Measurements from ENCODE around the gene IQSEC2. TPM values are rescaled to one million over a fixed set of nuclear protein-coding genes. Genes with fewer than 3 reads are reported as not detected.

IQSEC2 gene
- total and polyA plus RNA-seq, 2 donors, result 2.3 to 10.2 TPM

- H3K4me1 ChIP-seq (ENCODE audit: control insufficient read depth in 2 of 2, insufficient read depth in 2 of 2, low read length in 2 of 2), result no peaks in the 10 kb centered on the region
- no peak for DNase-seq (ENCODE audit: low read depth in 6 of 9, low spot score in 9 of 9)
- 93% methylated on average over 4 of the region's 4 CpGs for WGBS
Measured at GRCh38 chrX:53308836-53309235, 27.5 kb upstream of the IQSEC2 start.

GRCh38 chrX:53305996-53306937 is 24.9 kb upstream of the IQSEC2 start:
- WGBS, result 88% methylated on average over 9 of the region's 9 CpGs
- no peak overlapping the region for H3K4me3 ChIP-seq (ENCODE audit: low read length in 2 of 2)
- DNase-seq (ENCODE audit: low read depth in 6 of 9, low spot score in 9 of 9), result no peak
- H3K36me3 ChIP-seq (ENCODE audit: control insufficient read depth in 2 of 2, insufficient read depth in 2 of 2, low read length in 1 of 2), result no peaks in the 10 kb centered on the region
- H3K4me1 ChIP-seq (ENCODE audit: control insufficient read depth in 2 of 2, insufficient read depth in 2 of 2, low read length in 2 of 2), result no peaks in the 10 kb centered on the region
- H3K9me3 ChIP-seq (ENCODE audit: control insufficient read depth in 2 of 2, insufficient read depth in 1 of 2, low read length in 1 of 2), result no peaks in the 10 kb centered on the region
- H3K27me3 ChIP-seq (ENCODE audit: control insufficient read depth in 2 of 2, insufficient read depth in 1 of 2, low read length in 1 of 2), result peaks cover 0 to 2% of the 10 kb centered on the region in 2 donors
- no peak overlapping the region for H3K27ac ChIP-seq (ENCODE audit: low read depth in 1 of 2, low read length in 1 of 2)

More at GRCh38 chrX:53308836-53309235, 27.5 kb upstream of the IQSEC2 start:
- no peaks in the 10 kb centered on the region for H3K9me3 ChIP-seq (ENCODE audit: control insufficient read depth in 2 of 2, insufficient read depth in 1 of 2, low read length in 1 of 2)
- no peaks in the 10 kb centered on the region for H3K36me3 ChIP-seq (ENCODE audit: control insufficient read depth in 2 of 2, insufficient read depth in 2 of 2, low read length in 1 of 2)
- peaks cover 0 to 2% of the 10 kb centered on the region in 2 donors for H3K27me3 ChIP-seq (ENCODE audit: control insufficient read depth in 2 of 2, insufficient read depth in 1 of 2, low read length in 1 of 2)
- H3K27ac ChIP-seq (ENCODE audit: low read depth in 1 of 2, low read length in 1 of 2), result no peak overlapping the region
- no peak overlapping the region for H3K4me3 ChIP-seq (ENCODE audit: low read length in 2 of 2)

GRCh38 chrX:53305219-53305995 is 24.0 kb upstream of the IQSEC2 start:
- Histone ChIP-seq H3K4me3 (ENCODE audit: low read length in 2 of 2) (no peak overlapping the region), H3K27me3 (ENCODE audit: control insufficient read depth in 2 of 2, insufficient read depth in 1 of 2, low read length in 1 of 2) (peaks cover 0 to 2% of the 10 kb centered on the region in 2 donors), H3K27ac (ENCODE audit: low read depth in 1 of 2, low read length in 1 of 2) (no peak overlapping the region), H3K4me1 (ENCODE audit: control insufficient read depth in 2 of 2, insufficient read depth in 2 of 2, low read length in 2 of 2) (no peaks in the 10 kb centered on the region), H3K36me3 (ENCODE audit: control insufficient read depth in 2 of 2, insufficient read depth in 2 of 2, low read length in 1 of 2) (no peaks in the 10 kb centered on the region), H3K9me3 (ENCODE audit: control insufficient read depth in 2 of 2, insufficient read depth in 1 of 2, low read length in 1 of 2) (no peaks in the 10 kb centered on the region)
- no peak for DNase-seq (ENCODE audit: low read depth in 6 of 9, low spot score in 9 of 9)
- 90% methylated on average over 8 of the region's 8 CpGs for whole genome bisulfite sequencing

- no peak overlapping the region for H3K4me3 ChIP-seq (ENCODE audit: low read length in 2 of 2)
- H3K36me3 ChIP-seq (ENCODE audit: control insufficient read depth in 2 of 2, insufficient read depth in 2 of 2, low read length in 1 of 2), result no peaks in the 10 kb centered on the region
- no peak overlapping the region for H3K27ac ChIP-seq (ENCODE audit: low read depth in 1 of 2, low read length in 1 of 2)
- no peaks in the 10 kb centered on the region for H3K4me1 ChIP-seq (ENCODE audit: control insufficient read depth in 2 of 2, insufficient read depth in 2 of 2, low read length in 2 of 2)
- WGBS, result 98% methylated on average over 5 of the region's 5 CpGs
- no peaks in the 10 kb centered on the region for H3K9me3 ChIP-seq (ENCODE audit: control insufficient read depth in 2 of 2, insufficient read depth in 1 of 2, low read length in 1 of 2)
- no peak for DNase-seq (ENCODE audit: low read depth in 6 of 9, low spot score in 9 of 9)
- no peaks in the 10 kb centered on the region for H3K27me3 ChIP-seq (ENCODE audit: control insufficient read depth in 2 of 2, insufficient read depth in 1 of 2, low read length in 1 of 2)
Measured at GRCh38 chrX:53303195-53303594, 21.8 kb upstream of the IQSEC2 start.

DNA sequence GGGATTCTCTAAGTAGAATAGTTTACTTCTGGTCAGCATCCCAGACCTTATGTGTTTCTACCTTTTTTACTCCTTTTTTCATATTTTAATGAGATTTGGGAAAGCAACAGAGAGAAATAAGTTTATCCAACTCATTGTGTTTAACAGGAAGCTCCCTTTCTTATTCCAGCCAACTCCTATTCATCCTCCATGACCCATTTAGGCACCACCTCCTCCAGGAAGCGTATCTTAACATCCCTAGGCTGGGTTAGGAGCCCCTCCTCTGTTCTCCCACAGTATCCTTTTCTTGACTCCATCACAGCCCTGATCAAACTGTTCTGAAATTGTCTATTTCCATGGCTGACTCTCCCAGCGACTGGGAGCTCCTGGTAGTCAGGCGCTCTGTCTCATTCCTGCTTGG is 18.8 kb upstream of the IQSEC2 start:
- H3K27me3 ChIP-seq (ENCODE audit: control insufficient read depth in 2 of 2, insufficient read depth in 1 of 2, low read length in 1 of 2), result no peaks in the 10 kb centered on the region
- WGBS, result 98% methylated on average over 3 of the region's 3 CpGs
- H3K36me3 ChIP-seq (ENCODE audit: control insufficient read depth in 2 of 2, insufficient read depth in 2 of 2, low read length in 1 of 2), result no peaks in the 10 kb centered on the region
- no peaks in the 10 kb centered on the region for H3K9me3 ChIP-seq (ENCODE audit: control insufficient read depth in 2 of 2, insufficient read depth in 1 of 2, low read length in 1 of 2)
- H3K4me3 ChIP-seq (ENCODE audit: low read length in 2 of 2), result no peak overlapping the region
- H3K4me1 ChIP-seq (ENCODE audit: control insufficient read depth in 2 of 2, insufficient read depth in 2 of 2, low read length in 2 of 2), result no peaks in the 10 kb centered on the region
- no peak overlapping the region for H3K27ac ChIP-seq (ENCODE audit: low read depth in 1 of 2, low read length in 1 of 2)
- no peak for DNase-seq (ENCODE audit: low read depth in 6 of 9, low spot score in 9 of 9)

DNA sequence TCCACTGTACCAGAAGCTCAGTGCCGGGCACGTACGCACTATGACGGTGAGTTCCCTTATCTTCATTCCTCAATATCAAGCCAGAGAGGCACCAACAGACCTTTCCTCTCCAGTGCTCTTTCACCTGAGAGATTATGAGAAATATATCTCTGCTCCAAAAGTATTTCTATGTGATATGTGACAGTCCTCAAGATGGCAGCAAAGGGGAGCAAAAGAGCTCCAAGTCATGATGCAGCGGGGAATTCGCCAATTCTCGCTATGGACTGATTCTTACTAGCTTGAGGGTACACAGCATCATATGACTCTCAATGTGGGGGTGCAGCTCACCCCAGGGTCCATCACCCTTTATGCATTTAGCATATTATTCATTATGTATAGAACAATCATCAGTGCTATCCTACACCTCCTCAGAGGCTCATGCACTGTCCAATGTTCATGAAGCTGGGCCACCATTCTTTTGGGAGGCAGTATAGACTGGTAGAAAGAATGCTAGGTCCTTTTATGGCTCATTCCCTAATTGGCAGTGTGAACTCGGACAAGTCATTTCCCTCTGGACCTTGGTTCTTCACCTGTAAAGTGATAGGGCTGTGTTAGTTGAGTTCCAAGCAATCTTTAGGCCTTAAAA is 12.8 kb upstream of the IQSEC2 start:
- Histone ChIP-seq H3K4me3 (ENCODE audit: low read length in 2 of 2) (no peak overlapping the region), H3K36me3 (ENCODE audit: control insufficient read depth in 2 of 2, insufficient read depth in 2 of 2, low read length in 1 of 2) (no peaks in the 10 kb centered on the region), H3K27ac (ENCODE audit: low read depth in 1 of 2, low read length in 1 of 2) (no peak overlapping the region), H3K9me3 (ENCODE audit: control insufficient read depth in 2 of 2, insufficient read depth in 1 of 2, low read length in 1 of 2) (no peaks in the 10 kb centered on the region), H3K27me3 (ENCODE audit: control insufficient read depth in 2 of 2, insufficient read depth in 1 of 2, low read length in 1 of 2) (no peaks in the 10 kb centered on the region), H3K4me1 (ENCODE audit: control insufficient read depth in 2 of 2, insufficient read depth in 2 of 2, low read length in 2 of 2) (no peaks in the 10 kb centered on the region)
- DNase-seq (ENCODE audit: low read depth in 6 of 9, low spot score in 9 of 9), result no peak
- WGBS, result 95% methylated on average over 8 of the region's 8 CpGs

- no peak overlapping the region for H3K4me3 ChIP-seq (ENCODE audit: low read length in 2 of 2)
- H3K27ac ChIP-seq (ENCODE audit: low read depth in 1 of 2, low read length in 1 of 2), result no peak overlapping the region
- H3K9me3 ChIP-seq (ENCODE audit: control insufficient read depth in 2 of 2, insufficient read depth in 1 of 2, low read length in 1 of 2), result no peaks in the 10 kb centered on the region
- H3K4me1 ChIP-seq (ENCODE audit: control insufficient read depth in 2 of 2, insufficient read depth in 2 of 2, low read length in 2 of 2), result peaks cover 5 to 11% of the 10 kb centered on the region in 2 donors
- H3K27me3 ChIP-seq (ENCODE audit: control insufficient read depth in 2 of 2, insufficient read depth in 1 of 2, low read length in 1 of 2), result no peaks in the 10 kb centered on the region
- no peak for DNase-seq (ENCODE audit: low read depth in 6 of 9, low spot score in 9 of 9)
- H3K36me3 ChIP-seq (ENCODE audit: control insufficient read depth in 2 of 2, insufficient read depth in 2 of 2, low read length in 1 of 2), result no peaks in the 10 kb centered on the region
- 91% methylated on average over 3 of the region's 3 CpGs for WGBS
Measured at GRCh38 chrX:53291596-53291995, 10.2 kb upstream of the IQSEC2 start.

DNA sequence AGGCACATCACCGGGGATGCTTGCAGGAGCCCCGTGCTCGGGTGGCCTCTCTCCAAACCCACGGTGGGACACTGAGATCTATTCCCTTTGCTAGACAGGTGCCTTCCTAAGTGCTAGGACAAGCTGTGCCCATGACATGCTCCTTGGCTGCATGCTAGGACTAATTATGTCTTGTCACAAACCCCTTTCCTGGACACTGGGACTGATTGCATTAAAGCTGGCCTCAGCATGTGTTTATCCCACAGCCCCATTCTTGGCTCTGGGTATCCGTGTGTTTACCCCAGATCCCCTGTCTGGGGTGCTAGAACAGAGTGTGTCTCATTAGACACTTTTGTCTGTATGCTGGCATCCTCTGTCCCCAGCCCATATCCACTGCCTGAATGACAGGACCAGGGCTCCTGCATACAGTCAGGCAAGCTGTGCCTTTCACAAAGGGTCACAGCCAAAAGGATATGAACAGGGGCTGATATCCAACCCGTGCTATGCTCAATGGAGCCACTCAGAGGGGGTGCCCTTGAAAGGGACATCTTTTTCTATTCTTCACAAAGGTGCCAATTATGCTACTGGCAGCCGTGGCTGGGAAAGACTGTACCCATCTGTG is 9.2 kb upstream of the IQSEC2 start:
- no peak overlapping the region for H3K4me3 ChIP-seq (ENCODE audit: low read length in 2 of 2)
- no peak overlapping the region for H3K27ac ChIP-seq (ENCODE audit: low read depth in 1 of 2, low read length in 1 of 2)
- no peaks in the 10 kb centered on the region for H3K36me3 ChIP-seq (ENCODE audit: control insufficient read depth in 2 of 2, insufficient read depth in 2 of 2, low read length in 1 of 2)
- WGBS, result 95% methylated on average over 7 of the region's 7 CpGs
- H3K27me3 ChIP-seq (ENCODE audit: control insufficient read depth in 2 of 2, insufficient read depth in 1 of 2, low read length in 1 of 2), result no peaks in the 10 kb centered on the region
- H3K4me1 ChIP-seq (ENCODE audit: control insufficient read depth in 2 of 2, insufficient read depth in 2 of 2, low read length in 2 of 2), result peaks cover 5 to 11% of the 10 kb centered on the region in 2 donors
- H3K9me3 ChIP-seq (ENCODE audit: control insufficient read depth in 2 of 2, insufficient read depth in 1 of 2, low read length in 1 of 2), result no peaks in the 10 kb centered on the region
- no peak for DNase-seq (ENCODE audit: low read depth in 6 of 9, low spot score in 9 of 9)
